Panc1 (cell line): ENCODE data around the gene LDHAL6B.

Source experiments
- CTCF ChIP-seq: fragments of 450-650 bp; IDR thresholded peaks from 2 replicates; pipeline ENCODE4 v1.5.1; 2017; ENCODE audit warnings: mild to moderate bottlenecking
- POLR2AphosphoS5 ChIP-seq: IDR thresholded peaks from 2 replicates; pipeline ENCODE4 v1.6.1; 2012; ENCODE audit warnings: mild to moderate bottlenecking, low read depth, low read length, moderate library complexity
- REST ChIP-seq, 2 experiments: IDR thresholded peaks; 2 replicates each; pipeline ENCODE4 v1.6.1; 2011 to 2012; ENCODE audit warnings: low read depth in 2 of 2, control low read depth in 1 of 2, low read length in 1 of 2, mild to moderate bottlenecking in 1 of 2, moderate library complexity in 1 of 2; ENCODE audit not compliant: insufficient read depth in 1 of 2
- SIN3A ChIP-seq: IDR thresholded peaks from 2 replicates; pipeline ENCODE4 v1.6.1; 2012; ENCODE audit warnings: low read depth, mild to moderate bottlenecking, low read length, moderate library complexity, borderline replicate concordance; ENCODE audit not compliant: insufficient read depth
- TCF7L2 ChIP-seq: IDR thresholded peaks from 2 replicates; pipeline ENCODE4 v1.6.1; 2011; ENCODE audit warnings: mild to moderate bottlenecking, low read depth, low read length, inconsistent platforms

GRCh38 chr15:59216911-59217310 lies 10.3 kb downstream of the LDHAL6B start:
- TF ChIP-seq CTCF (no peak), POLR2AphosphoS5 (no peak), SIN3A (no peak), TCF7L2 (no peak), REST (IDR thresholded peaks at IDR 0.05; ENCODE audit: insufficient read depth in 1 of 2, low read depth in 2 of 2, low read length in 1 of 2) (no peak)
